ENCODE measurements around the gene PLAGL1.
A peak's percentile ranks its signal among the peaks of the same experiment; 100 is the strongest.
"Not testable (repeated sequence)": the region's sequence is repeated elsewhere in the genome, so short reads cannot be mapped to it uniquely, and the experiment has no call there.

PLAGL1 gene

DNA sequence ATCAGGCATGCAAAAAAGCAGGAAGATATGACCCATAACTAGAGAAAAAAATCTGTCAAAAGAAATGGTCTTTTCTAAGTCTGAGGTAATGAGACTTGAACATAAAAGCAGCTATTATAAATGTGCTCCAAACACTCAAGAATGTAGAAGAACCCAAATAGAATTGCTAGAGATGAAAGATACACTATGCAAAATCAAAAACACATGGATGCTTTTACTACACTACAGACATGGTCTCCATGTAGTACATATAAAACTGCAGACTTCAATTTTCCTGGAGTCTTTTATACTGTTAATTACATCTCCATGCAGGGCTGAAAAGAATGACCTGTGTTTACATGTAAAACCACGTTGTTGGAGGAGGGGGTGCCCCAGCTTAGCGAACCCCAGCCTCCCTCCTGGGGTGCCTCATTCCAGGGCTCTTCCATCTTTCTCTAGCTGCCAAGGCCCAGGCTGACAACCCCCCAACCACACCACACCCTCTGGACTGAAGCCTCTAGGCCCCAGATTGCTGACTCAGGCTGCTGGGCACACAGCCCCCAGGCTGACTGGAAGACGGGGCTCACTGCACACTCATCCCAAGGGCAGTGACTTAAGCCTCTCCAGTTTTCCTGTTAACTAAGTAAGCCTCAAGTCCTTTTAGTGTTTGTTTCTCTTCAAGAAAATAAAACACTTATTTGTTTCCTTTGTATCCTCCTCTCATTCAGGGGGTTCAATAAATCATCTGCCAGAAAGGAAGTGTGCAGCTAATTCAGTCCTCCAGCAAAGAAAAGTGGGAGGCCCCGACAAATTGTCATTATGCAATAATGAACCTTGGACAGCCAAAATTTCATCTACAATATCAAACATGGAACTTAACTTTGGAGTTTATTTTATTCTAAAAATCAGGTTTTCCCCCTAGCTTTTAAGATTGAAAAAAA lies 26.0 kb upstream of the PLAGL1 start:
- Histone ChIP-seq H3K9me3 (ENCODE audit: control insufficient read depth, low read length) (no peaks in the 10 kb centered on the region), H3K4me1 (ENCODE audit: control insufficient read depth, insufficient read depth, low read length) (no peaks in the 10 kb centered on the region), H3K9ac (ENCODE audit: low read length) (no peak overlapping the region), H3K36me3 (ENCODE audit: control insufficient read depth, insufficient read depth, low read length) (no peaks in the 10 kb centered on the region), H3K27me3 (ENCODE audit: control insufficient read depth, insufficient read depth, low read length) (no peaks in the 10 kb centered on the region), H3K4me3 (ENCODE audit: low read length) (no peak overlapping the region)

DNA sequence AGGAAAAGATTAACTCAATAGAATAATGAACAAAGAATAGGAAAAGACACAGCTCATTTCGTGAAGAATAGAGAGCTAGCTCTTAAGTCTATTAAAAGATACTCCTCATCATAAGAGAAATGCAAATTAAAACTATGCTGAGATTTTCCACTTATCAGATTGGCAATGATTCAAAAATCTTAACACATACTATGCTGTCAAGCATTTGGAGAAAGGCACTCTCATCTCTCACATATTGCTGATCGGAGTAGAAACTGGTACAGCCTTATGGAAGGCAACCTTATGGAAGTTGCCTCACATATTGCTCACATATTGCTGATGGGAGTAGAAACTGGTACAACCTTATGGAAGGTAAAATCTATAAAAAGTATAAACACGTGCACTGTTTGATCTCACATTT lies 21.4 kb upstream of the PLAGL1 start:
- Histone ChIP-seq H3K9ac (ENCODE audit: low read length) (no peak overlapping the region), H3K27me3 (ENCODE audit: control insufficient read depth, insufficient read depth, low read length) (no peaks in the 10 kb centered on the region), H3K4me3 (ENCODE audit: low read length) (no peak overlapping the region), H3K36me3 (ENCODE audit: control insufficient read depth, insufficient read depth, low read length) (no peaks in the 10 kb centered on the region), H3K9me3 (ENCODE audit: control insufficient read depth, low read length) (no peaks in the 10 kb centered on the region), H3K4me1 (ENCODE audit: control insufficient read depth, insufficient read depth, low read length) (no peaks in the 10 kb centered on the region)

GRCh38 chr6:144027932-144028587 lies 20.0 kb upstream of the PLAGL1 start:
- Histone ChIP-seq H3K9ac (ENCODE audit: low read length) (no peak overlapping the region), H3K4me3 (ENCODE audit: low read length) (no peak overlapping the region), H3K27me3 (ENCODE audit: control insufficient read depth, insufficient read depth, low read length) (no peaks in the 10 kb centered on the region), H3K36me3 (ENCODE audit: control insufficient read depth, insufficient read depth, low read length) (no peaks in the 10 kb centered on the region), H3K9me3 (ENCODE audit: control insufficient read depth, low read length) (no peaks in the 10 kb centered on the region), H3K4me1 (ENCODE audit: control insufficient read depth, insufficient read depth, low read length) (no peaks in the 10 kb centered on the region)

GRCh38 chr6:144023216-144023615 lies 15.2 kb upstream of the PLAGL1 start:
- Histone ChIP-seq H3K36me3 (ENCODE audit: control insufficient read depth, insufficient read depth, low read length) (no peaks in the 10 kb centered on the region), H3K9ac (ENCODE audit: low read length) (no peak overlapping the region), H3K4me3 (ENCODE audit: low read length) (no peak overlapping the region), H3K9me3 (ENCODE audit: control insufficient read depth, low read length) (no peaks in the 10 kb centered on the region), H3K27me3 (ENCODE audit: control insufficient read depth, insufficient read depth, low read length) (no peaks in the 10 kb centered on the region), H3K4me1 (ENCODE audit: control insufficient read depth, insufficient read depth, low read length) (no peaks in the 10 kb centered on the region)

- Histone ChIP-seq H3K36me3 (ENCODE audit: control insufficient read depth, insufficient read depth, low read length) (no peaks in the 10 kb centered on the region), H3K4me1 (ENCODE audit: control insufficient read depth, insufficient read depth, low read length) (no peaks in the 10 kb centered on the region), H3K4me3 (ENCODE audit: low read length) (no peak overlapping the region), H3K9me3 (ENCODE audit: control insufficient read depth, low read length) (no peaks in the 10 kb centered on the region), H3K9ac (ENCODE audit: low read length) (no peak overlapping the region), H3K27me3 (ENCODE audit: control insufficient read depth, insufficient read depth, low read length) (no peaks in the 10 kb centered on the region)
Observed at GRCh38 chr6:144019929-144020328, 11.9 kb upstream of the PLAGL1 start.

DNA sequence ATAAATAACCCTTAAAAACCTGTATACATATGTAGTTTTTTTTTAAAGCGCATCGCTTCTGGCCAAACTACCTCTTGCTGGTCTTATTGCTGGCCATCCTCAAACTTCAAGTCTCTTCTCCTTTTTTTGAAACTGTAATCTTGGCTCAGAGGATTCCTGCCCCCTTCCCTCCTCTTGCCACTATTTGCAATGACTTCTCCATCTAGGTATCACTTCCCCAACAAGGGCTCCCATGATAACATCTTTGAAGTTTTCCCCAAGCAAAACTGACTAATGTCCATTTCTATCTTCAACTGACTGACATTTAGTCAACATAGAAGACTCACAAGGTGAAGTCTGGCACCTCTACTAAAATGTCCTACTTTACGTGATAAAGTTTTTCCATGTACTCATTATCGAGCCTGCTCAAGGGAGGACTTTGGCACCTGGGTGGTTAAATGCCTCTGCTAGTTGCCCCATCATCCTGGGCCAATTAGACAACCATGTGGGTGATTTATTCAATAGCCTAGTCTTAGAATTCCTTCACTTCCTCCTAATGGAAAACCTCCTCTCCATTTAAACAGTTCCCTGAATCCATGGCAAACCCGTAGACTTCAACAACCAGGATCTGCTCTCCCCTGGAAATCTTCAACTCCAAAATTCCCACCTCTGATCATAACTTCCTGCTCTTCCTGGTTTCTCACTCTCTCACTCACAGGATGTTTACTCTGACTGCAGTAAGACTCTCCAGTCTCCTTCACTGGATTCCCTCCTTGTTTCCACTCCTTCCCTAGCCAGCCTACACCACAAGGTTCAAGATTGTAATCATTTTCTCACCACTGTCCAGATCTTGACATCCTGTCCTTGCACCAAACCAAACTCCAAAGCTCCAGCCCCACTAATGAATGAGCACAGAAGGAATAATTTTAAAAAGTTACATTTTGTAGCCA lies 9.4 kb upstream of the PLAGL1 start:
- no peaks in the 10 kb centered on the region for H3K4me1 ChIP-seq (ENCODE audit: control insufficient read depth, insufficient read depth, low read length)

DNA sequence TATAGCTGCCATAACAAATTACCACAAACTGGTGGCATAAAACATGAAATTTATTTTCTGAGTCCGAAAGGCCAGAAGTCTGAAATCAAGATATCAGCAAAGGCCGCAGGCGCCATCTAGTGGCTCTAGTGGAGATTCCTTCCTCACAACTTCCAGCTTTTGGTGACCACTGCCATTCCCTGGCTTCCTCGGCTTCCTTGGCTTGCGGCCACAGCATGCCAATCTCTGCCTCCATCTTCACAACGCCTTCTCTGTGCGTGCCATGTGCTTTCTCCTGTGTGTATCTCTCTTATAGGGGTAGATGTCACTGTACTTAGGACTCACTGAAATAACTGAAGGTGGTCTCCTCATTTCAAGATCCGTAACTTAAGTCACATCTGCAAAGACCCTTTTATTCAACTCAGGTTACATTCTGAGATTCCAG lies 5.4 kb upstream of the PLAGL1 start:
- Histone ChIP-seq H3K9me3 (ENCODE audit: control insufficient read depth, low read length) (no peaks in the 10 kb centered on the region), H3K9ac (ENCODE audit: low read length) (no peak overlapping the region), H3K27me3 (ENCODE audit: control insufficient read depth, insufficient read depth, low read length) (no peaks in the 10 kb centered on the region), H3K4me1 (ENCODE audit: control insufficient read depth, insufficient read depth, low read length) (no peaks in the 10 kb centered on the region), H3K36me3 (ENCODE audit: control insufficient read depth, insufficient read depth, low read length) (no peaks in the 10 kb centered on the region), H3K4me3 (ENCODE audit: low read length) (no peak overlapping the region)

More for the DNA sequence above, 9.4 kb upstream of the PLAGL1 start:
- no peak overlapping the region for H3K9ac ChIP-seq (ENCODE audit: low read length)
- no peaks in the 10 kb centered on the region for H3K36me3 ChIP-seq (ENCODE audit: control insufficient read depth, insufficient read depth, low read length)
- no peak overlapping the region for H3K4me3 ChIP-seq (ENCODE audit: low read length)
- H3K9me3 ChIP-seq (ENCODE audit: control insufficient read depth, low read length): no peaks in the 10 kb centered on the region
- no peaks in the 10 kb centered on the region for H3K27me3 ChIP-seq (ENCODE audit: control insufficient read depth, insufficient read depth, low read length)

DNA sequence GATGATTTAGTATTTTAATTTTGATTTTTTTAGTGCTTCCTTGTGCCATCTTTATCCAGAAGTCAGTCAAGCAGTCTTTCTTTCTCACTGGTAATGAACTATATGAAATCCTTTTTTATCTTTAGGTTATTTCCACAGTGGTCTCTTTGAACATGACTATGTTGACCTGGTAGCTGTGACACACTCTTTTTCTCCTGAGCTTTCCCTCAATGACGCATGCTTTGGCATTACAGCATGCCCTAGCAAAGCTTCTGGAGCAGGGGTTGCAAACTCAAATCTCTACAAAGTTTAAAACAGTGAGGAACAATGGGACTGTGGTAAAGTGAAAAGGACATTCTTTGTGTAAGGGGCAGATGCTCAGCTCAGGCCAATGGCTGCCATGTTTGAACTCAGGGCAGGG lies 4.5 kb upstream of the PLAGL1 start:
- Histone ChIP-seq H3K27me3 (ENCODE audit: control insufficient read depth, insufficient read depth, low read length) (no peaks in the 10 kb centered on the region), H3K4me3 (ENCODE audit: low read length) (no peak overlapping the region), H3K36me3 (ENCODE audit: control insufficient read depth, insufficient read depth, low read length) (no peaks in the 10 kb centered on the region), H3K9ac (ENCODE audit: low read length) (no peak overlapping the region), H3K9me3 (ENCODE audit: control insufficient read depth, low read length) (no peaks in the 10 kb centered on the region), H3K4me1 (ENCODE audit: control insufficient read depth, insufficient read depth, low read length) (no peaks in the 10 kb centered on the region)

- H3K9ac ChIP-seq (ENCODE audit: low read length); H3K4me1 ChIP-seq (ENCODE audit: control insufficient read depth, insufficient read depth, low read length); H3K27me3 ChIP-seq (ENCODE audit: control insufficient read depth, insufficient read depth, low read length); H3K4me3 ChIP-seq (ENCODE audit: low read length); H3K36me3 ChIP-seq (ENCODE audit: control insufficient read depth, insufficient read depth, low read length); H3K9me3 ChIP-seq (ENCODE audit: control insufficient read depth, low read length): not testable (repeated sequence)
Observed at GRCh38 chr6:144009628-144010027, 1.6 kb upstream of the PLAGL1 start.

GRCh38 chr6:144008846-144009245 lies 787 bp upstream of the PLAGL1 start:
- no peaks in the 10 kb centered on the region for H3K9me3 ChIP-seq (ENCODE audit: control insufficient read depth, low read length)
- no peaks in the 10 kb centered on the region for H3K27me3 ChIP-seq (ENCODE audit: control insufficient read depth, insufficient read depth, low read length)
- H3K9ac ChIP-seq (ENCODE audit: low read length): no peak overlapping the region
- no peaks in the 10 kb centered on the region for H3K4me1 ChIP-seq (ENCODE audit: control insufficient read depth, insufficient read depth, low read length)
- H3K4me3 ChIP-seq (ENCODE audit: low read length): no peak overlapping the region
- H3K36me3 ChIP-seq (ENCODE audit: control insufficient read depth, insufficient read depth, low read length): no peaks in the 10 kb centered on the region

DNA sequence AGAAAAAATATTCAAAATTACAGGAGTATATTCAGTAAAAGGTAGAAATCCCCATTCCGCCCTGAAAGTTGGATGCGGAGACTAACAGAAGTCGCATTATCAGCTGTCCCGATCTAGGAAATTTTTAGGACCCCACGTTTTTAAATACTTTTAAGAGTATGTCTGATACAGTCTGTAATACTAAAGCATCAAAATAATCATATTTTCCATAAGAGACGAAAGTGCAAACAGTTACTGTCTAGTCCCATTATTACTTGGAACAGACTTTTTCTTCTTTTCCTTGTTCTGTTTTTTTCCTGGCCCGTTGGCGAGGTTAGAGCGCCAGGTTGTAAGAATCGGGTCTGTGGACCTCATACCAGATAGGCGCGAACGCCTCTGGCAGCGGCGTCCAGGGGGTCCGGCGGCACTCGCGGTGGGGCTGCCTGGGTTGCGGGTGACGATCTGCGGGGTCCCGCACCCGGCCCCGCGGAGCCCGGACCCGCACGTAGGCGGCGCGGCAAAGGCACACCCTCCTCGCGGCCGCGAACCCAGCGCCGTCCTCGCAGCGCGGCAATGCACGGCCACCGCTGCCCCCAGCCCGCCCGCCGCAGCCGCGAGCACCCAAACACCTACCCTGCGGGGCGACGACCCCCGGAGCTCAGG lies 460 bp downstream of the PLAGL1 start:
- Histone ChIP-seq H3K4me1 (ENCODE audit: control insufficient read depth, insufficient read depth, low read length) (no peaks in the 10 kb centered on the region), H3K9me3 (ENCODE audit: control insufficient read depth, low read length) (no peaks in the 10 kb centered on the region), H3K36me3 (ENCODE audit: control insufficient read depth, insufficient read depth, low read length) (no peaks in the 10 kb centered on the region), H3K4me3 (ENCODE audit: low read length) (peak overlapping the region; percentile 5), H3K9ac (ENCODE audit: low read length) (peak overlapping the region; percentile 47), H3K27me3 (ENCODE audit: control insufficient read depth, insufficient read depth, low read length) (no peaks in the 10 kb centered on the region)

Measured in mucosa of stomach (tissue), 1 donor.